Subcutaneous abdominal adipose tissue (tissue), 5 donors: Measurements from ENCODE around the gene CYS1.
"Not testable (repeated sequence)": the region's sequence is repeated elsewhere in the genome, so short reads cannot be mapped to it uniquely, and the experiment has no call there.

Experiments
- H3K27ac ChIP-seq: one replicate; pipeline ENCODE4 v1.7.0; 2013; ENCODE audit warnings: low read depth, mild to moderate bottlenecking, inconsistent platforms, low read length, moderate library complexity
- H3K27me3 ChIP-seq, 5 donors: one replicate each; pipeline ENCODE4 v1.7.0; 2013; ENCODE audit warnings: low read length in 5 of 5, inconsistent platforms in 1 of 5; ENCODE audit not compliant: control insufficient read depth in 5 of 5, insufficient read depth in 4 of 5
- H3K36me3 ChIP-seq, 5 donors: one replicate each; pipeline ENCODE4 v1.7.0; 2013; ENCODE audit warnings: low read length in 5 of 5; ENCODE audit not compliant: control insufficient read depth in 5 of 5, insufficient read depth in 5 of 5
- H3K4me1 ChIP-seq, 5 donors: one replicate each; pipeline ENCODE4 v1.7.0; 2013; ENCODE audit warnings: low read length in 5 of 5, mild to moderate bottlenecking in 3 of 5, moderate library complexity in 1 of 5; ENCODE audit not compliant: control insufficient read depth in 5 of 5, insufficient read depth in 5 of 5
- H3K4me3 ChIP-seq, 5 donors: one replicate each; pipeline ENCODE4 v1.7.0; 2013; ENCODE audit warnings: low read length in 5 of 5, low read depth in 1 of 5
- H3K9ac ChIP-seq, 5 donors: one replicate each; pipeline ENCODE4 v1.7.0; 2013; ENCODE audit warnings: low read length in 5 of 5, mild to moderate bottlenecking in 4 of 5, moderate library complexity in 3 of 5
- H3K9me3 ChIP-seq, 5 donors: one replicate each; pipeline ENCODE4 v1.7.0; 2013; ENCODE audit warnings: low read length in 5 of 5; ENCODE audit not compliant: control insufficient read depth in 5 of 5
- donor health status: healthy.
- donor health status: healthy.
- donor health status: healthy.
- donor health status: healthy.
- donor health status: healthy.

Gene CYS1

DNA sequence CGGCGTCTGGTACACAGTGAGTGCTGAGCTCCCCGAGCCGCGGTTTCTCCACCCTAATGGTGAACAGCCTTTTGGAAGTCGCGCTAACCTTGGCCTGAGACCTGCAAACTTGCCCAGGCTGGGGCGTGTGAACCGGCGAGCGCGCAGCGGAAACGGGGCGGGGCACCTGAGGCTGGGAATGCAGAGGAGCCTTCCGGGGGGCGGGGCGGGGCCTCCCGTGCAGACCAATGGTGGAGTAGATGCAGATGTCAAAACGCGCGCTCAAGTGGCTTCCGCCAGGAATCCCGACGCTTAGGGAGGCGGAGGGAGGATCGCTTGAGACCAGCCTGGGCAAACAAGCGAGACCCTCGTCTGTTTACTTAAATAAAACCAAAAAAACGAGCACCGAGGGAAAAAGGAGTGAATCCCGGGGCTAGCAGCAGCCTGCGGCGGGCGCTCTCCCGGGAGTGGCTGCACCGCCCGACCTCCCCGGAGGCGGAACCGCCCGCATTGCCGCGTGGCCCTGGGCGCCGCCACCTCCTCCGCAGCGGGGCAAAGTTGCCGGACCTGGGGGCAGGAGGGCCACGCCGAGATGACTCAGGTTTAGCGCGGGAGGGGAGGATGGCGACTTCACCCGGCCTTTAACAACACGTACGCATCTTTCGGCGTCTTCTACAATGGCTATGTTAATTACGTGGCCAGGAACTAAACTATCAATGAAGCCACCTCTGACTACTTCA lies 40.1 kb upstream of the CYS1 start:
- Histone ChIP-seq H3K27ac (peak overlapping the region; percentile 23), H3K9me3 (no peaks in the 10 kb centered on the region), H3K4me1 (peaks cover 0 to 37% (median 34%) of the 10 kb centered on the region in 5 donors), H3K36me3 (no peaks in the 10 kb centered on the region), H3K4me3 (peak overlapping the region; percentile 72 to 83 (median 79)), H3K9ac (peak overlapping the region in 3 of 5 donors; percentile 58 to 71 (median 58)), H3K27me3 (peaks cover 10 to 16% (median 13%) of the 10 kb centered on the region in 5 donors)

- H3K36me3 ChIP-seq, result no peaks in the 10 kb centered on the region
- H3K4me3 ChIP-seq, result peak overlapping the region; percentile 63 to 83 (median 79)
- no peaks in the 10 kb centered on the region for H3K9me3 ChIP-seq
- H3K27ac ChIP-seq, result peak overlapping the region; percentile 23
- peaks cover 0 to 37% (median 34%) of the 10 kb centered on the region in 5 donors for H3K4me1 ChIP-seq
- H3K9ac ChIP-seq, result peak overlapping the region in 1 of 5 donors; percentile 71
- peaks cover 10 to 16% (median 13%) of the 10 kb centered on the region in 5 donors for H3K27me3 ChIP-seq
These were observed 39.5 kb upstream of the CYS1 start for GRCh38 chr2:10119601-10120157.

GRCh38 chr2:10119027-10119325 lies 38.8 kb upstream of the CYS1 start:
- H3K9ac ChIP-seq, result no peak overlapping the region

DNA sequence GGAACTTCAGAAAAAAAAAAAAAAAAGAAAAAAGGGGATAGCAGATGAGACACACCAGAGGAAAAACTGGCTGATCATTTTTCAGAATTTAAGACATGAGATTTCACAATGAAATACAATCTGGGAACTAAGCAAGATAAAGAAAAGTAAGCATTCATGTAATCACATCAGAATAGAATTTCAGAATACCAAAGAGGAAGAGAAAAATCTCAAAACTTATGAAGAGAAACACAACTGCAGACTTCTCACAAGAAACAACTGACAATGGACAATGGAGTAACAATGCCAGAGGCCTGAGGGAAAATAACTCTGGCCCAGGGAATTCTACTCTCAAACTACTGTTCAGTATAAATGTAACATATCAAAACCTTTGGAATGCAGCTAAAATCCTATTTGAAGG lies 29.1 kb upstream of the CYS1 start:
- no peaks in the 10 kb centered on the region for H3K36me3 ChIP-seq
- H3K9me3 ChIP-seq, result peaks cover 0 to 5% (median 0%) of the 10 kb centered on the region in 5 donors
- H3K4me1 ChIP-seq, result no peaks in the 10 kb centered on the region
- H3K27me3 ChIP-seq, result no peaks in the 10 kb centered on the region
- no peak overlapping the region for H3K27ac ChIP-seq
- H3K9ac ChIP-seq, result no peak overlapping the region
- H3K4me3 ChIP-seq, result no peak overlapping the region

More at GRCh38 chr2:10119027-10119325, 38.8 kb upstream of the CYS1 start:
- peaks cover 10 to 15% (median 13%) of the 10 kb centered on the region in 5 donors for H3K27me3 ChIP-seq
- H3K4me3 ChIP-seq, result no peak overlapping the region
- no peaks in the 10 kb centered on the region for H3K9me3 ChIP-seq
- no peak overlapping the region for H3K27ac ChIP-seq
- no peaks in the 10 kb centered on the region for H3K36me3 ChIP-seq
- peaks cover 0 to 37% (median 34%) of the 10 kb centered on the region in 5 donors for H3K4me1 ChIP-seq

- not testable (repeated sequence) for H3K27me3 ChIP-seq, H3K4me1 ChIP-seq, H3K27ac ChIP-seq, H3K9me3 ChIP-seq, H3K36me3 ChIP-seq, H3K9ac ChIP-seq, H3K4me3 ChIP-seq
These were observed 24.7 kb upstream of the CYS1 start for GRCh38 chr2:10104906-10105305.

GRCh38 chr2:10103179-10103578 lies 23.0 kb upstream of the CYS1 start:
- H3K9ac ChIP-seq, result no peak overlapping the region
- H3K4me3 ChIP-seq, result no peak overlapping the region
- H3K27ac ChIP-seq, result no peak overlapping the region
- H3K4me1 ChIP-seq, result peaks cover 0 to 3% (median 0%) of the 10 kb centered on the region in 5 donors
- no peaks in the 10 kb centered on the region for H3K36me3 ChIP-seq
- peaks cover 0 to 5% (median 0%) of the 10 kb centered on the region in 5 donors for H3K27me3 ChIP-seq
- peaks cover 0 to 5% (median 0%) of the 10 kb centered on the region in 5 donors for H3K9me3 ChIP-seq

GRCh38 chr2:10101491-10101890 lies 21.3 kb upstream of the CYS1 start:
- Histone ChIP-seq H3K9ac (no peak overlapping the region), H3K4me1 (peaks cover 0 to 5% (median 0%) of the 10 kb centered on the region in 5 donors), H3K27me3 (peaks cover 0 to 5% (median 0%) of the 10 kb centered on the region in 5 donors), H3K27ac (no peak overlapping the region), H3K4me3 (no peak overlapping the region), H3K36me3 (no peaks in the 10 kb centered on the region), H3K9me3 (peaks cover 0 to 3% (median 0%) of the 10 kb centered on the region in 5 donors)

GRCh38 chr2:10097352-10098148 lies 17.3 kb upstream of the CYS1 start:
- Histone ChIP-seq H3K27me3 (peaks cover 6 to 20% (median 13%) of the 10 kb centered on the region in 5 donors), H3K9me3 (no peaks in the 10 kb centered on the region), H3K27ac (no peak overlapping the region), H3K4me3 (no peak overlapping the region), H3K36me3 (no peaks in the 10 kb centered on the region), H3K4me1 (peaks cover 0 to 5% (median 0%) of the 10 kb centered on the region in 5 donors), H3K9ac (no peak overlapping the region)

GRCh38 chr2:10096641-10097040 lies 16.4 kb upstream of the CYS1 start:
- Histone ChIP-seq H3K4me3 (no peak overlapping the region), H3K9ac (no peak overlapping the region), H3K27me3 (peaks cover 6 to 20% (median 16%) of the 10 kb centered on the region in 5 donors), H3K9me3 (no peaks in the 10 kb centered on the region), H3K27ac (no peak overlapping the region), H3K36me3 (no peaks in the 10 kb centered on the region), H3K4me1 (peaks cover 0 to 5% (median under 1%) of the 10 kb centered on the region in 5 donors)

DNA sequence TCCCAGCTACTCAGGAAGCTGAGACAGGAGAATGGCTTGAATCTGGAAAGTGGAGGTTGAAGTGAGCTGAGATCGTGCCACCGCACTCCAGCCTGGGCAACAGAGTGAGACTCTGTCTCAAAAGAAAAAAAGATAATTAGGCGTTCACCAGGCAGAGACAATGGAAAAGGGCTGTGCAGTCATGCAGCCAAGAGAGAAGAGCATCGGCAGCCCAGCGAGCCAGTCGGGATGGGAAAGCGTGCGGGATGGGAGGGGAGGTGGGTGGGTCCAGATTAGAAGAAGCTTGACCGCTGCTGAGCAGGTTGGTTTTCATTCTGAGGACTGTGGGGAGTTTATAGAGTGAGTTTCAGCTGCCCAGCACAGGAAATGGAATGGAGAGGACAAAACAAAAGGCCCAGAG lies 15.0 kb upstream of the CYS1 start:
- Histone ChIP-seq H3K9ac (no peak overlapping the region), H3K36me3 (no peaks in the 10 kb centered on the region), H3K4me3 (no peak overlapping the region), H3K27me3 (peaks cover 5 to 27% (median 19%) of the 10 kb centered on the region in 5 donors), H3K4me1 (peaks cover 0 to 11% (median 8%) of the 10 kb centered on the region in 5 donors), H3K9me3 (no peaks in the 10 kb centered on the region), H3K27ac (no peak overlapping the region)
